HL-60/S4 treated with phorbol 12-myristate 13-acetate at 8.2 ng/mL for 4 days and 3 days (cell line): Measurements from ENCODE around the gene PRKCG.

Experiments used
- in situ Hi-C: fragments of 300-500 bp; cut with MboI; formaldehyde crosslinking; loops from 2 replicates; pipeline ENCODE4 v1.15.0; 2022; ENCODE audit warnings: low sequenced_read_pairs

Gene PRKCG

DNA sequence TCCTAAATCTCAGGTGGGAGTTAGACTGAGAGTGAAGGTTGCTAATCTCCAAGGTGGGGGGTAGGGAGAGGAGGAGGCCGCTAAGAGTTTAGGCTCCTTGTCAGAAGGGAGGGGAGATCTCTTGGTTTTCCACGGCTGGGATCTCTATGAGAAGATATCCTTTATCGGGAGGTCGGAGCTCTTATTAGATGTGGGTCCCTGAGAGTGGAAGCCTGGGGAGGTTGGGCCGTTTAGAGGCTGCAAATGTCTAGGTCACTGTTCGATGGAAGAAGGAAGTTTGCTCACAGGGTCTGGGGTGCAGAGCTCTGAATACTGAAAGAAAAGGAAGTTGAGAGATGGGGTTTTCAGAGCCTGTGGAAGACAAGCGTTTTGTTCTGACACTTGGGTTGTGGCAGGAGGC lies 10.5 kb upstream of the PRKCG start:
- in situ Hi-C loops, result no loop called here

DNA sequence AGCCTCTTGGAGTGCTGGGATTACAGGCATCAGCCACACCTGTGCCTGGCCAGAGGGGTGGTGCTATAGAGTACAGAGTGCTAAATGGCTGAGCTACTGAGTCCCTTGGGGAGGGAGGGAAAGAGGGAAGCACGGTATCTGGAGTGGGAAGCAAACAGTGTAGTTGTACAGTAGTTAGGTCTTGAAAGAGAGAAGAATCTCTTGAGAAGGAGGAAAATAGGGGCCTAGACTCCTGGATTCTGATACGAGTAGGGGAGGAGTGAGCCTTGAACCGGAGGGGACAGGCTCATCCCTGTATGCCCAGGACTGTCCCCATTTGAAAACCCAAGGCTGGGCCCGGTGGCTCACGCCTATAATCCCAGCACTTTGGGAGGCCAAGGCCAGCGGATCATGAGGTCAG lies 9.2 kb upstream of the PRKCG start:
- in situ Hi-C loops, result no loop called here

DNA sequence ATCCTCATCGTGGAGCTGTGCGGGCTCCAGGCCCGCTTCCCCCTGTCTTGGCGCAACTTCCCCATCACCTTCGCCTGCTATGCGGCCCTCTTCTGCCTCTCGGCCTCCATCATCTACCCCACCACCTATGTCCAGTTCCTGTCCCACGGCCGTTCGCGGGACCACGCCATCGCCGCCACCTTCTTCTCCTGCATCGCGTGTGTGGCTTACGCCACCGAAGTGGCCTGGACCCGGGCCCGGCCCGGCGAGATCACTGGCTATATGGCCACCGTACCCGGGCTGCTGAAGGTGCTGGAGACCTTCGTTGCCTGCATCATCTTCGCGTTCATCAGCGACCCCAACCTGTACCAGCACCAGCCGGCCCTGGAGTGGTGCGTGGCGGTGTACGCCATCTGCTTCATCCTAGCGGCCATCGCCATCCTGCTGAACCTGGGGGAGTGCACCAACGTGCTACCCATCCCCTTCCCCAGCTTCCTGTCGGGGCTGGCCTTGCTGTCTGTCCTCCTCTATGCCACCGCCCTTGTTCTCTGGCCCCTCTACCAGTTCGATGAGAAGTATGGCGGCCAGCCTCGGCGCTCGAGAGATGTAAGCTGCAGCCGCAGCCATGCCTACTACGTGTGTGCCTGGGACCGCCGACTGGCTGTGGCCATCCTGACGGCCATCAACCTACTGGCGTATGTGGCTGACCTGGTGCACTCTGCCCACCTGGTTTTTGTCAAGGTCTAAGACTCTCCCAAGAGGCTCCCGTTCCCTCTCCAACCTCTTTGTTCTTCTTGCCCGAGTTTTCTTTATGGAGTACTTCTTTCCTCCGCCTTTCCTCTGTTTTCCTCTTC lies 8.0 kb upstream of the PRKCG start:
- in situ Hi-C loops, result no loop called here

DNA sequence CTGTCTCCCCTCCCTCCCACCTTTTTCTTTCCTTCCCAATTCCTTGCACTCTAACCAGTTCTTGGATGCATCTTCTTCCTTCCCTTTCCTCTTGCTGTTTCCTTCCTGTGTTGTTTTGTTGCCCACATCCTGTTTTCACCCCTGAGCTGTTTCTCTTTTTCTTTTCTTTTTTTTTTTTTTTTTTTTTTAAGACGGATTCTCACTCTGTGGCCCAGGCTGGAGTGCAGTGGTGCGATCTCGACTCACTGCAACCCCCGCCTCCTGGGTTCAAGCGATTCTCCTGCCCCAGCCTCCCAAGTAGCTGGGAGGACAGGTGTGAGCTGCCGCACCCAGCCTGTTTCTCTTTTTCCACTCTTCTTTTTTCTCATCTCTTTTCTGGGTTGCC lies 7.4 kb upstream of the PRKCG start:
- in situ Hi-C loops, result no loop called here

DNA sequence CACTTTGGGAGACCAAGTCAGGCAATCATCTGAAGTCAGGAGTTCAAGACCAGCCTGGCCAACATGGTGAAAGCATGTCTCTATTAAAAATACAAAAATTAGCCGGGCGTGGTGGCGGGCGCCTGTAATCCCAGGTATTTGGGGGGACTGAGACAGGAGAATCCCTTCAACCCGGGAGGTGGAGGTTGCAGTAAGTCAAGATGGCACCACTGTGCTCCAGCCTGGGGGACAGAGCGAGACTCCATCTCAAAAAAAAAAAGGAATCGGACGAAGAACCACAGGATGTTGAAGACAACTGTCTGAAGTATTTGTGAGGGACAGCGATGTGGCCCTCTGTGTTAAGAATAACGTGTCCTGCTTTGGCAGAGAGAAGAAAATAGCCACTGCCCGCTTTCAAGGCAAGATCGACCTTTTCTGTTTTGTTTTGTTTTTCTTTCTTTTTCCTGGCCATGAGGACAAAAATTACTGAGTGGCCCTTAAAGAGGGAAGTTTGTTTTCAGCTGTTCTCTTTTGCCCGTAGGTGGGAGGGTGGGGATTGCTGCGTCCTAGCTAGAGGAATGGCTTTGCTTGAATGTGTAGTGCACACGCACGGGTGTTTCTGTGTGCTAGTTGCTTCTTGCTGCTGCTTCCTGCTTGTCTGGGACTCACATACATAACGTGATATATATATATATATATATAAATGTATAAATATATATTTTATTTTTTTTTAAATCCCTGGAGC lies 6.2 kb upstream of the PRKCG start:
- in situ Hi-C loops, result no loop called here

DNA sequence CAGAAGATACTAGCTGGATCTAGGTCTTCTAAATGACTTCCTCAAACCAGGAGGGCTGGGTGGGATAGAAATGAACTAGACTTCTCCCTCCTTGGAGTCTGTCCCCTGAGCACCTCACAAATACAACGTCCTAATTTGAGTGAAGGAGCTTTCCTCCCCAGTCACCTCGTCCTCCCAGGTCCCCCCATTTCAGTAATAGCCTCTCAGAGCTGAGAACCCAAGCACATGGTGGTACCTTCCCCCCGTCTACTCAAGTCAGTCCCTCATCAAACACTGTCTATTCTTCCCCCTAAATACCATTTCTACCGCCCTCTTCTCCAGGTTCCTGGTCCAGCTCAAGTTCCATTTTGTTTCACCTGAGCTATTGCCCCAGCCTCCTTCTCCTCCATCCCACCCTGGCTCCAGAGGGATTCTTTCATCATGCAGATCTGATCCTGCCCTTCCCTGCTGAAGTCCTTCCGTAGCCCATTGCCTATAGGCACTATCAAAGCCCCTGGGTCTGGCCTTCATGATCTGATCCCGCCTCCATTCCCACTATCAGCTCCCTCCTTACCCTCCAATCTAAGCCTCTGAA lies 5.3 kb upstream of the PRKCG start:
- in situ Hi-C loops, result no loop called here

DNA sequence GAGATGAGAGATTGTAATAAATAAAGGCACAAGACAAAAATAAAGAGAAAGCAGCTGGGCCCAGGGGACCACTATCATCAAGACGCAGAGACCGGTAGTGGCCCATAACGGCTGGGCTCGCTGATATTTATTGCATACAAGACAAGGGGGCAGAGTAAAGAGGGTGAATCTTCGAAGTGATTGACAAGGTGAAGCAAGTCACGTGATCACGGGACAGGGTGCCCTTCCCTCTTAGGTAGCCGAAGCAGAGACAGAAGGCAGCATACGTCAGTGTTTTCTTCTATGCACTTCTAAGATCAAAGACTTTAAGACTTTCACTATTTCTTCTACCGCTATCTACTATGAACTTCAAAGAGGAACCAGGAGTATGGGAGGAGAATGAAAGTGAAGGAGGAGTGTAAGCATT lies 4.6 kb upstream of the PRKCG start:
- in situ Hi-C loops, result no loop called here

DNA sequence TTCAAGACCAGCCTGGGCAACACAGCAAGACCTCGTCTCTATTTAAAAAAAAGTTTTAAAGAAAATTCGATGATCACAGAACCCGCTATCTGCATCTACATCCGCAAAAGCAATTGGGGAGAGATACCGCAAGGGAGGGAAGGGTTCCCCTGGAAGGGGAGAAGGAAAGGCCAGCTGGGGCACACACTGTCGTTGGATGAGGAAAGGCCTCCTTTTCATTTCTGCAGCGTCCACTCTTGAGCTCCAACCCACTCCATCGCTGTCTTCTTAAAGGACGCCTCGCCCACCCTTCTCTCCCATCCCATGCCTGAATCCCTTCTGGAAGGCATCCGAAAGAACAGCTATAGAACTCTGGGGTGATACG lies 3.2 kb upstream of the PRKCG start:
- in situ Hi-C loops, result no loop called here

DNA sequence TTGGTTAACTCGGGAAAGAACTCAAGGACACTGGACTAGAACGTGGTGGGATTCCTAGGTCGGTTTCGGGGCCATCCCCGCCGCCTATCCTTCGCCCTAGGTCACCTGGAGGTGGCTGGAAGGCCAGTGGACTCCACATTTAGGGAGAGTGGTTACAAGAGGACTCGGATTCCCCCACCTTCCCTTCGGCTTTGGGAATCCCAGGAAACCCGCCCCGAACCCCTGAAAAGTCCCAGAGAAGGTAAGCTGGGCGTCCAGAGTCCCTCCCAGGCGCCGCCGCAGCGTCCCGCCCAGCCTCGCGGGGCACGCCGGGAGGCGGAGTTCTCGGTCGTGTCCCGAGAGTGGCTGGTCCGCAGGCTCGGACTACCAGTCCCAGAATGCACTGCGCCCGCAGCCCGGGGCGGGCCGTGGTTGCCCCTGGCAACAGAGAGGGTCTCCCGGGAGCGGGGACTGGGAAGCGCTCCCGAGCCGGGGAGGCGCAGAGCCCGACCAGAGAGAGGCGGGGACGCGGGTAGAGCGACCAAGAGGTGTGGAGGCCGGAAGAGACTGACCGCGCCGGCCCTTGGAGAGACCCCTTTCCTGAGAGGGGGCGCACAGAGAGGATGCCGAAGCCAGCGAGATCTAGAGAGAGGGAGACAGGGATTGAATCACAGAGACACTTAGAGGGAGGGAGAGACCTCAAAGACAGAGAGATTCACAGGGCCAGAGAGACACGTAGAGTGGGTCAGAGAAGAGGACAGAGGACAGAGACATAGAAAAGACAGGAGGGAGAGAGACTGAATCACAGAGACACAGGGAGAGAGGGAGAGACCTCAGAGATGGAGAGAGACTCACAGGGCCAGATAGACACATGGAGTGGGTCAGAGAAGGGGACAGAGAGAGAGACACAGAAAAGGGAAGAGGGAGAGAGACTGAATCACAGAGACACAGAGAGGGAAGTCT lies 2.6 kb upstream of the PRKCG start:
- in situ Hi-C loops, result no loop called here

DNA sequence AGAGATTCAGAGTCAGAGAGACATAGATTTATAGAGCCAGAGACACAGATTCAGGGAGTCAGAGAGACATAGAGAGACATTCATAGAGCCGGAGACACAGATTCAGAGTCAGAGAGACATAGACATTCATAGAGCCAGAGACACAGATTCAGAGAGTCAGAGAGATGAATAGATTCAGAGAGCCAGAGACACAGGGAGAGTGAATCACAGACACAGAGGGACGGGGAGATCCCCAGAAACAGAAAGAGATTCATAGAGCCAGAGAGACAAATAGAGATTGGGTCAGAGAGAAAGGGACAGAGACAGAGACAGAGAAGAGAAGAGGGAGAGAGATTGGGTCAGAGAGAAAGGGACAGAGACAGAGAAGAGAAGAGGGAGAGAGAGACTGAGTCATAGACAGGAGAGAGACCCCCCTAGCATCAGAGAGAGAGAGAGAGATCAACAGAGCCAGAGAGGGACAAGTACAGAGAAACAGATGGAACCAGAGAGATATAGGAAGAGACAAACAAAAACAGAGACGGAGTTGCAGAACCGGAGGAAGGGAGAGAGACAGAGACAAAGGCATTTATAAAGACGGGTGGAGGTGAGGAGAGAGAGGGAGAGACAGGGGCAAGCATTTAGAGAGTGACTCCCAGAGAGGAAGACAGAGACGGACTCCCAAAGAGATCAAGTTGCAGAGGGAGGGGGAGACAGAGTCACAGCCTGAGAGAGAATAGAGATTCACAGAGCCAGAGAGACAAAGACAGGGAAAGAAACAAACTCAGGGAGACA lies 1.1 kb upstream of the PRKCG start:
- in situ Hi-C loops, result no loop called here

DNA sequence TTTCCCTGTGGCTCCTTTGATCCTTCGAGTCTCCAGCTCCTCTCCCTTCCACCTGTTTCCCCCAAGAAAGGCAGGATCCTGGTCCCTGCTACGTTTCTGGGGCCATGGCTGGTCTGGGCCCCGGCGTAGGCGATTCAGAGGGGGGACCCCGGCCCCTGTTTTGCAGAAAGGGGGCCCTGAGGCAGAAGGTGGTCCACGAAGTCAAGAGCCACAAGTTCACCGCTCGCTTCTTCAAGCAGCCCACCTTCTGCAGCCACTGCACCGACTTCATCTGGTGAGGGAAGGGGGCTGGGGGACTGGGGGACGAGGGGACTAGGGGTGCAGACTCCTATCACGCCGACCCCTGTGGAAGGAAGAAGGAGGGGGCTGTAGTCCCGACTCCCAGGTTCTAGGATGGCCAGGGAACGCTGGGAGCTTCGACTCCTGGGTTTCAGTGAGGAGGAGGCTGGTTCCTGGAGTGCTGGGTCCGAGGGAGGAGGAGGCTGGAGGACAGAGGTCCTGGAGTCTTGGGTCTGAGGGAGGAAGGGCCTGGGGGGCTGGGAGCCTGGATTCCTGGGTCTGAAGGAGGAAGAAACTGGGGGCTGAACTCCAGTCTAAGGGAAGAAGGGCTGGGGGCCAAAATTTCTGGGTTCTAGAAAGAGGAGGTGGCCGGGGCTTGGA lies 524 bp downstream of the PRKCG start:
- in situ Hi-C loops, result no loop called here

DNA sequence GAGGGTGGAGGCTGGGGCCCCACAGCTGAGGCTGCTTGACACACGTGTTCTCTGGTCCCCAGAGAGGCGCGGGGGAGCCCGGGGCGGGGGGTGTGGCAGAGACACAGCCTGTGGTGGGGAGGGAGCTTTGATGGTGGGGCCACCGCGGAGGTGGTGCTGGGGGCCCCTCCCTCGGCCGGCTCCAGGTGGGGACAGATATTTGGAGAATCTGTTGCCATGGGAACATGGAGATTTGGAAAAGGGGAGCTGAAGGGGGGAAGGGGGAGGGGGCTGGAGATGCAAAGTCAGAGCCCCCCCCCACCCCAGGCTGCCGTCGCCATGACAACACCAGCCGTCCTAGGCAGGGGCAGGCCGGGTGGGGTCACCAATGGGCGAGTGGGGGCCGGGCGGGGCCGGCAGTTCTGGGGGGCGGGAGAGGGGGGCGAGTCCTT lies 1.2 kb downstream of the PRKCG start:
- in situ Hi-C loops, result no loop called here

DNA sequence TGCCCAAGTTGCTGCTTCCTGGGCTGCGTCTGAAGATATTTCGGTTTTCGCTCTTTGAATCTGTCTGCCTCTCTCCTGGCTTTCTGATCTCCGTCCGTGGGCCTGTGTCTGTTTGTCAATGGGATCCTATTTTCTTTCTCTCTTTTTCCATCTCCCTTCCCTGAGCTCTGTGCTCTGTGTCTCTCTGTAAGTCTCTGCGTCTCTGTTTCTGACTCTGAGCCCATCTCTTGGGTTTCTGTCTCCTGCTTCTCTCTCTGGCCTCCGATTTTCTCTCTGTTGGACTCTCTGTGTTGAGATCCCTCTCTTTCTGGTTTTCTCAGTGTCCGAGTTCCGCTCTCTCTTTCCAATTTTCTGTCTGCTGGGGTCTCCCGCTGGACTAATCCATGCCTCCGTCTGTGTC lies 1.7 kb downstream of the PRKCG start:
- in situ Hi-C loops, result no loop called here

DNA sequence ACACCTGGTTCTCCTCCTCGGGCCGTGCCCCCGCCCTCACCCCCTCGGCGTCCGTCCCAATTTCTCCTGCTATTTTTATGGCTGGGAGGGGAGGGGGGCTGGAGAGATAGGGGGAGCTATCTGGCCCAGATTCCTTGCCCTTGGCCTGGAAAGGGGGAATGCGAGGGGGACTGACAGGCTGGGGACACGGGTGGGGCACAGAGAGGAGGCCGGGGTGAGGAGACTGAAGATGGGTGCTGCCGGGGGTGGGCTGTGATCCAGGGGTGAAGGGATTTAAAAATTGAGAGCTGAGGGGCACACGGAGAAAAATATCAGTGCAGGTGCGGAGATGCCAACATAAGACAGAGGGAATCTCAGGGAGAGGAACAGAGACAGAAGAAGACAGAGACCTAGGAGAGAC lies 2.3 kb downstream of the PRKCG start:
- in situ Hi-C loops, result no loop called here

DNA sequence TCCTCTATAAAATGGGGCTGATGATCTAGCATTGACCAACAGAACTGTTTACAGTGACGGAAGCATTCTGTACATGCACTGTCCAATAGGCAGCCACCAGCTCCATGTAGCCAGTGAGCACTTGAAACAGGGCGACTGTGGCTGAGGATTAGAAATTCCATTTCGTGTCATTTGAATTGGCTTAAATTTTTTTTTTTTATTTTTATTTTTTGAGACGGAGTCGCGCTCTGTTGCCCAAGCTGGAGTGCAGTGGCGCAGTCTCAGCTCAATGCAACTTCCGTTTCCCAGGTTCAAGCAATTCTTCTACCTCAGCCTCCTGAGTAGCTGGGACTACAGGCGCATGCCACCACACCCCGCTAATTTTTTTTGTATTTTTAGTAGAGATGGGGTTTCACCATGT lies 3.0 kb downstream of the PRKCG start:
- in situ Hi-C loops, result no loop called here

DNA sequence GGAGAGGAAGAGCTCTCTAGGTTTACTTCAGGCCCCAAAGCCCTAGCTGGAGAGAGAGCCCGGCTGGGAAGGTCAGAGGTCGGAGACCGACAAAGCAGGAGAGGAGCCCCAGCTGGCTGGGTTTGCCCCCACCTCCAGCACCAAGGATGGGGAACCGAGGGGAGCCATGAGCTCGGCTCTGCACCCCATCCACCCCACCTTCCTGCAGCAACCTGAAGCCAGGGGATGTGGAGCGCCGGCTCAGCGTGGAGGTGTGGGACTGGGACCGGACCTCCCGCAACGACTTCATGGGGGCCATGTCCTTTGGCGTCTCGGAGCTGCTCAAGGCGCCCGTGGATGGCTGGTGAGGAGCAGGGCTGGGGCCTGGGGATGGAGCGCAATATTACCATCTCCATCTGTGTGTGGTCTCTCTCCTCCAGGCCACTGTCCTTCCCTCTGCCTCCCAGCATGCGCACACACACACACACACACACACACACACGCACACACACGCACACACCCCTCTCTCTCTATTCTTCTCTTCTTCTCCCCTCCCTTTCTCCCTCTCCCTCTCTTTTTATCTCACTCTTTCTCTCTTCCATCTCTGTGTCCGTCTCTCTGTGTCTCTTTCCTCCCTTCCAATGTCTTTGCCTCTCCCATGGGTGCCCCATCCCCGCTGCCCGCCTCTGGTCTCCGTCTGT lies 10.4 kb downstream of the PRKCG start:
- in situ Hi-C loops, result no loop called here

DNA sequence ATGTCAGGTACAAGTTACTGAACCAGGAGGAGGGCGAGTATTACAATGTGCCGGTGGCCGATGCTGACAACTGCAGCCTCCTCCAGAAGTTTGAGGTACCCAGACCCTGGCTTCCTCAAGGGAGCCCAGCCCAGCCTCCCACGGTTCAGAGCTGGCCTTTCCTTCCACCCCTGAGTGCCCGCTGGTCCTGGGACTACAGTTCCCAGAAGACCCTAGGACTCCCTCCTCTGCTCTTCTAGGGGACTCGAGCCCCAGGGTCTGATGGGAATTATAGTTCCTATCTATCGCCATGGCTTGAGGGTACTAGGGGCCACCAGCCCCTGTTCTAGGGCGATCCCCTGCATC lies 11.0 kb downstream of the PRKCG start:
- in situ Hi-C loops, result no loop called here

DNA sequence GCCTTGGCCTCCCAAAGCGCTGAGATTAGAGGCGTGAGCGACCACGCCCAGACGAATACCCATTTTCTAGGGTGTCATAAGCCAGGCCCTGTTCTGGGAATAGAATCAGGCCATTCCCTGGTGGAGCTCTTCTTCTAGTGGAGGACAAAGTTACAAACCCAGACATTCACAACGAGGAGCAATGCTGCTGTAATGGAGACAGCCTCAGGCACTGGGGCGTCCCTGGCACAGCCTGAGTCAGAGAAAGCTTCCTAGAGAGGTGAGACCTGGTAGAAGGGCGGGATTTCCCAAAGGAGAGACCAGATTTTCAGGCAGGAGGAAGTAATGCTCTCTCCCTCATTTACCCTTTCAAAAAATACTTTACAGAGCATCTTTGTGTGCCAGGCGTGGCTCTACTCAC lies 12.7 kb downstream of the PRKCG start:
- in situ Hi-C loops, result no loop called here

DNA sequence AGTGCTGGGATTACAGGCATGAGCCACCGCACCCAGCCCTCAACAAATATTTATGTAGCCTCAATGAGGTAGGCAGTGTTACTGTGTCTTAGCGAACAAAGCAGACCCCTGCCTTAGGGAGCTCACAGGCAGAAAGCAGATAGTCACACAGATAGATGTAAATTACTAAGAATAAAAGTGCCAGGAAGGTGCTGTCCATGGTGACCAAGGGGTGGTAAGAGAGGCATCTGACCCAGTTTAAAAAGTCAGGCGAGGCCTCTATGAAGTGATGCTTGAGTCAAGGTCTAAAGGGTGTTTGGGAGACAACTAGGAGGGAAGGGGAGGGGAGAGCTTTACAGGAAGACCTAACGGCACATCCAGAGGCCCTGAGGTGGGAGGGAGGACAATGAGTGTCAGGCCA lies 14.7 kb downstream of the PRKCG start:
- in situ Hi-C loops, result no loop called here
